HG02870 (cell line): Measurements from ENCODE around the gene ZNF277.
"Not testable (repeated sequence)": the region's sequence is repeated elsewhere in the genome, so short reads cannot be mapped to it uniquely, and the experiment has no call there.

Experiments used
- ATAC-seq: cut with Tn5 transposase; IDR thresholded peaks from one replicate; pipeline ENCODE4 v1.9.1; 2021; ENCODE audit warnings: mild to moderate bottlenecking, moderate library complexity; ENCODE audit not compliant: unreplicated experiment

ZNF277 gene

GRCh38 chr7:112286250-112287086, 80.0 kb downstream of the ZNF277 start:
- ATAC-seq: peak; percentile 78

GRCh38 chr7:112288301-112288700, 81.8 kb downstream of the ZNF277 start:
- no peak for ATAC-seq

GRCh38 chr7:112290065-112290464, 83.6 kb downstream of the ZNF277 start:
- ATAC-seq: no peak

GRCh38 chr7:112292162-112292561, 85.7 kb downstream of the ZNF277 start:
- ATAC-seq: no peak

- no peak for ATAC-seq
These were observed 86.9 kb downstream of the ZNF277 start for GRCh38 chr7:112293416-112293815.

- no peak for ATAC-seq
These were observed 89.9 kb downstream of the ZNF277 start for GRCh38 chr7:112296432-112296831.

GRCh38 chr7:112297681-112298080, 91.2 kb downstream of the ZNF277 start:
- no peak for ATAC-seq

- no peak for ATAC-seq
These were observed 92.1 kb downstream of the ZNF277 start for GRCh38 chr7:112298543-112299100.

GRCh38 chr7:112300072-112300471, 93.6 kb downstream of the ZNF277 start:
- ATAC-seq: no peak

- no peak for ATAC-seq
These were observed 94.4 kb downstream of the ZNF277 start for GRCh38 chr7:112300831-112301407.

- no peak for ATAC-seq
These were observed 96.1 kb downstream of the ZNF277 start for GRCh38 chr7:112302566-112302965.

GRCh38 chr7:112306903-112307302, 100.4 kb downstream of the ZNF277 start:
- ATAC-seq: no peak

GRCh38 chr7:112307506-112307905, 101.0 kb downstream of the ZNF277 start:
- no peak for ATAC-seq

- ATAC-seq: no peak
These were observed 102.5 kb downstream of the ZNF277 start for GRCh38 chr7:112308974-112309373.

GRCh38 chr7:112316803-112317202, 110.3 kb downstream of the ZNF277 start:
- ATAC-seq: not testable (repeated sequence)

- ATAC-seq: no peak
These were observed 115.6 kb downstream of the ZNF277 start for GRCh38 chr7:112322070-112322469.

GRCh38 chr7:112327566-112327965, 121.1 kb downstream of the ZNF277 start:
- no peak for ATAC-seq

GRCh38 chr7:112331492-112331891, 125.0 kb downstream of the ZNF277 start:
- no peak for ATAC-seq

- ATAC-seq: no peak
These were observed 127.9 kb downstream of the ZNF277 start for GRCh38 chr7:112334366-112334765.

GRCh38 chr7:112336261-112336660, 129.8 kb downstream of the ZNF277 start:
- ATAC-seq: no peak

GRCh38 chr7:112336936-112337576, 130.6 kb downstream of the ZNF277 start:
- ATAC-seq: no peak

- ATAC-seq: no peak
These were observed 131.4 kb downstream of the ZNF277 start for GRCh38 chr7:112337892-112338291.
